NCI-H446 treated with DMSO at 0.1 percent for 48 hours (cell line): ENCODE data around the gene NPRL2.

Experiments used
- DNase-seq: peaks from one replicate; lab custom pipeline; 2025; lab: John Stamatoyannopoulos, UW

The NPRL2 gene

GRCh38 chr3:50350527-50351322, at the start of gene NPRL2, which contains the start of gene CYB561D2:
Gene NPRL2 (minus strand): TSS chr3:50350775. CDS start chr3:50350652, 123 bp downstream.
Gene CYB561D2 (plus strand): TSS chr3:50350862. CDS start chr3:50351434, 572 bp downstream.
- DNase-seq: peak; percentile 77

DNA sequence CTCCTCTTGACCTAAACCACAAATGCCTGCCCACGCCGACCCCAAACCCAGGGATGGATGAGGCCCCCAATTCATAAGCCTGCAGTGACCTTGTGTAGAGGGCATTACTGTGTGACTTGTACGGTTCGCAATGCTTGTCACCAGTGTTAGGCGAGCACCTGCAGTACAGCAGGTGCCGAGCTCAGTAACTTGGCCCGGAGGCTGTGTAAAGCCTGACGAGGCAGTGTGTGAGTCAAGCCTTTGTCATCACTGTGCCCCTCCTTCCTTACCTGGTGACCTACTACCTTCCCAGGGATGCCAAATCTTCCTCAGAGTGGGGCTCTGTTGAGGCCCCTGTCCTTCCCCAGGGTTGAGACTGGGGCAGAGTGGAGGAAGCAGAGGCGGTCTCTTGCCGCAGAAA, 45.9 kb upstream of the NPRL2 start:
- no peak for DNase-seq

- no peak for DNase-seq
Observed at GRCh38 chr3:50395070-50395860, 44.7 kb upstream of the NPRL2 start.

GRCh38 chr3:50393061-50393460, 42.5 kb upstream of the NPRL2 start:
- no peak for DNase-seq

GRCh38 chr3:50392101-50392715, 41.6 kb upstream of the NPRL2 start:
- DNase-seq: no peak

GRCh38 chr3:50390508-50391224, 40.1 kb upstream of the NPRL2 start:
- DNase-seq: peak; percentile 48

DNA sequence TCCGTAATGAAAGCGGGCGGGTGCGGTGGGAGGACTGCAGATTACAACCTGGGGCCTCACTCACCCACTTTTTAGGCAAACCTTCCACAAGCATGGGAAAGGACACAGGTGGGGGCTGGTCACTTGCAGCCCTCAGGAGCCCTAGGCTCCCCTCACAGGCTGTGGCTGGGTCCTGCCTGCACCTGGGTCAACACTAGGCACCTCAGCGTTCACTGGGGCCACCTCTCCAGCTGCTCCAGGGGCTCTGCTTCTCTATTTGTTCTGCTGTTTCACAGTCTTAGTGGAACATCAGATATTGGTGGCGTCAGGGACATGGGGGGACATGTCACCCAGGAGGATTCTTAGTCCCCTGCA, 38.8 kb upstream of the NPRL2 start:
- DNase-seq: no peak

DNA sequence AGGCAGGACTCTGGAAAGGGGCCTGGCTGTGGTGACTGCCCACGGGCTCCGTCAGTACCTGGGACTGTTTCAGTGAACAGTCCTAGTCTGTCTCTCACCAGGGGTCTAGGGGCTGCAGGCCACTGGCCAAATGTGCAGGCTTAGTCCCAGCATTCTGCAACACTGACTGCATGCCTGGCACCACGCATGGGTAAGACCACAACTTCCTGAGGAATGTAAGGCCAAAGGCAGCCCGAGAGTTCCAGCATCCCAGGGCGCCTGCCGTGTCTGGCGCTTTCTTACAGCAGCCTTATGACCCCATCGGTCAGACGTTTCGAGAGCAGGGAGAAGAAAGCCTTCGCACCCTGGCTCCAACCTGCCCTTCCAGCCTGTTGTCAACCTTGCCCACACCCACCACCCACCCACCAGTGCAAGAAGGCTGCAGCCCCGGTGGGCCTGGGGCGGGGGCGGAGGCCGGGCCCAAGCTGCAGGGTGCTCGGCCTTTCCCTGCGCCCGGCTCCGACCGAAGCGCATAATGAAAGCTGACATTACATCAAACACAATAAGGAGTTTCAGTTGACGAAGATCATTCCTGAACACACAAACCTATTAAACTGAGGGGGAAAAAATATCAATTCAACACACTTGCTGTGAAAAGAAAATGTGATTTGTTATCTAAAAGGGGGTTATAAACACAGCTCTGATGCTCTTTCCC, 38.3 kb upstream of the NPRL2 start:
- no peak for DNase-seq

DNA sequence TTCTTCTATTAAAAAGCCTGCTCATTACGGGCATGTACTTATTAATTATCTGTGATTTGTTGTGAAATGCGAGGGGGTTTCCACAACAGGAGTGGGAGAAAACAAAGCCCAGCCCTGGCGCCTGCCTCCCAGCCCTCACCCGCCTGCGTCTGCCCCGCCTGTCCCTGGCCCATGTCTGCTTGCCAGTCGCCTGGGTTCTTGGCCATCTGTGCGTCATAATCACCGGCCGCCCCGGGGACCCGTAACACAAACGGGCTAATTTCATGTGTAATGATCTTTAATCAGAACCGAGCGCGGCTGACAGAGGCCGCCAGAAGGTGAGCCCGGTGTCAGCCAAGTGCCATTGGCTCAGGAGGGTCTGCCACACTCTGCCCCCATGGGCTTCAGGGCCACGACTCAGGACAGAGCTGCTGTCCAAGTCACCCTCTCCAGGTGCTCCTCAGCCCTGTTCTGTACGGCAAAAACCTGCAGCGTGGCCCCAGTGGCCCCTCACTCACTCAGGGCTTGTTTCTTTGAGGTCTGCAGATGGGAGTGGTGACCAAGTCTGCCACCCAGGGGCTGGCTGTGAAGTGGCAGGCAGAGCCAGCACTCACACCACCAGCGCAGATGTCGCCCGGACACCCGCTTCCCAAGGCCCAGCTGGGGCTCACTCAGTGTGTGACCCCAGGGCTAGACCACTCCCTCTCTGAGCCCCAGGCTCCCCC, 37.6 kb upstream of the NPRL2 start:
- DNase-seq: no peak

DNA sequence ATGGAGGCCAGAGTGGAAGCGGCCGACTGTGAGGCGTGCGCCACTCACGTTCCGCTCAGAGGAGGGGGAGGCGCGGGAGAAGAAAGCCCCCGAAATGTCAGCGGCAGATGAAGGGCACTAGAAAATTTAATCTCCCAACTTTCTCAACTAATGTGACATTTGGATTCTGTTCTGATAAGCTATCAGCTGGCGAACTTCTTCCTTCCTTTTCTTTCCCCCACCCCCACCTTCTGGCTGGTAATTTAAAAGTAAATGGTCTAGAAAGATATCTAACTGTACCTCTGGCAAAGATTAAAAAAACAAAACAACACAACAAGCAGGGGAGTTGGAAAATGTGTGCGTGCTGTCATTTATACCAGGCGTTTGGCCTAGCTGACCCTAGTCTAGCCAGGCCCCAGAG, 35.2 kb upstream of the NPRL2 start:
- DNase-seq: no peak

- DNase-seq: no peak
Observed at GRCh38 chr3:50383750-50384149, 33.2 kb upstream of the NPRL2 start.

GRCh38 chr3:50382722-50383121, 32.1 kb upstream of the NPRL2 start:
- DNase-seq: no peak

DNA sequence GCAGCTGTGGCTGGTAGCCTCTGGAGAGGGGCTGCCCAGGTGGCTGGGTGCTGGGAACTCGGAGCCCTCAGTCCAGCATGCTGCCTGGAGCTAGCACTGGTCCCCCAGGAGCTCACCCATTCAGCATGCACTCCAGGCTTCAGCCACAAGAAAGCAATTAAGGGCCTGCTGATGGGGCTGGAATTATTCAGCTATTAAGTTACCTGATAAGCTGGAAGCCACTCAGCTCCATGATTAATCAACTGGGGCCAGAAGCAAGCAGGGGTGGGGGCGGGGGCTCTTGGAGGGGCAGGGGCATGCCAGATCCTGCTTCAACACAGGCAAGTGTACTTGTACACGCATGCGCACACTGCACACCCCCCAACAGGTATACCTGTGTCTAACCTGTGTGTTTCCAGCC, 30.8 kb upstream of the NPRL2 start:
- no peak for DNase-seq

- DNase-seq: no peak
Observed at GRCh38 chr3:50380405-50381085, 30.0 kb upstream of the NPRL2 start.

- DNase-seq: no peak
Observed at GRCh38 chr3:50378757-50379156, 28.2 kb upstream of the NPRL2 start.

DNA sequence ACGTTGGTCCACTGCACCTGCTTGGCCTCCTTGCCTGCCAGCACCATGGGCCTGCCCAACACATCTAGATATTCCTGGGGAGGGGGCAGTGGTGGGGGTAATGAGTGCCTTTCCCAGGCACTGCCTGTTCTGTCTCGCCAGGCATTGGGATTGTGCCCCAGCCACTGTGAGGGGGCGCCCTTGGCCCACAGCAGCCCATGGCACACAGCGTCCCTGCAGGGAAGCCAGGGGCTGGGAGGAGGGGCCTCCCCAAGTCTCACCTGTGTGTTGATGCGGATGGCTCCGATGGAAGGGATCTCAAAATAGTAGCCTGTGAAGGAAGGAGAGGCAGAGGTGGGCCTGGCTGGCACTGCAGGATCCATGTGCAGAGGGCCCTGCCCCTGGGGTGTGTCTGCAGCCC, 27.4 kb upstream of the NPRL2 start:
- DNase-seq: no peak

DNA sequence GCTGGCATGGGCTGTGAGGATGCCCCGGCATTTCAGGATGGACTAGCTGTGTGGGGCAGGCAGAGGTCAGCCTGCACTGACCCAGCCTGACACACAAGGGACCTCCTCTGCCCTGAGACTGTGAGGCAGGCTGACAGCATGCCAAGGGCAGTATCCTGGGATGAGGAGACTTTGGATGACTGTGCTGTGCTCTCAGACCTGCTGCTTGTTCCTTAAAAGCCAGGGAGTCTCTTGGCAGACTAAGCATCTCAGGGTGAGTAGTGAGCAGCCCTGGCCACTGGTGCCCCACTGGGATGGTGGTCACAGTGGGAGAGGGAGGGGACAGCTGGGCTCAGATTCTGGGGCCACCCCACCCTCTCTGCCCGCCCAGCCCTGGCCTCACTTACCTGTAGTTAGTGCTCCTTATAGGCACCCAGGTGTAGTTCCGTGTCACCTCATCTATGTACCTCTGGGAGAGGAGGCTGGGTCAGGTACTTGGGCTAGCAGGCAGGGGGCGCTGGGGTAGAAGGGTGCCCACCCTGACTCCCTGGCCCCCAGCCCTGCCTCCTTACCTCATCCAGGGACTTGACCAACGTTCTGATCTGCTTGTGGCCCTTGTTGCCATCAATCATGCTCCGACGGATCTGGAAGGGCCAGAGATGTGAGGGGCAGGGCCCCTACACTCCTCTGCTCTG, 24.8 kb upstream of the NPRL2 start:
- DNase-seq: no peak

- no peak for DNase-seq
Observed at GRCh38 chr3:50374363-50375257, 24.0 kb upstream of the NPRL2 start.
